Neural progenitor cell (in vitro differentiated cells): ENCODE data around the gene GUCY2D.

Source experiments
- EZH2phosphoT487 ChIP-seq: fragments of 200-600 bp; sonication (generic); IDR thresholded peaks from 2 replicates; pipeline ENCODE4 v1.6.1; 2017; ENCODE audit warnings: antibody characterized with exemption
- TF ChIP-seq, protein P1 (sequence below): fragments of 200-600 bp; sonication (generic); IDR thresholded peaks from 2 replicates; pipeline ENCODE4 v1.5.1; 2017; ENCODE audit warnings: antibody characterized with exemption, mild to moderate bottlenecking

- TF ChIP-seq, protein P1, sequence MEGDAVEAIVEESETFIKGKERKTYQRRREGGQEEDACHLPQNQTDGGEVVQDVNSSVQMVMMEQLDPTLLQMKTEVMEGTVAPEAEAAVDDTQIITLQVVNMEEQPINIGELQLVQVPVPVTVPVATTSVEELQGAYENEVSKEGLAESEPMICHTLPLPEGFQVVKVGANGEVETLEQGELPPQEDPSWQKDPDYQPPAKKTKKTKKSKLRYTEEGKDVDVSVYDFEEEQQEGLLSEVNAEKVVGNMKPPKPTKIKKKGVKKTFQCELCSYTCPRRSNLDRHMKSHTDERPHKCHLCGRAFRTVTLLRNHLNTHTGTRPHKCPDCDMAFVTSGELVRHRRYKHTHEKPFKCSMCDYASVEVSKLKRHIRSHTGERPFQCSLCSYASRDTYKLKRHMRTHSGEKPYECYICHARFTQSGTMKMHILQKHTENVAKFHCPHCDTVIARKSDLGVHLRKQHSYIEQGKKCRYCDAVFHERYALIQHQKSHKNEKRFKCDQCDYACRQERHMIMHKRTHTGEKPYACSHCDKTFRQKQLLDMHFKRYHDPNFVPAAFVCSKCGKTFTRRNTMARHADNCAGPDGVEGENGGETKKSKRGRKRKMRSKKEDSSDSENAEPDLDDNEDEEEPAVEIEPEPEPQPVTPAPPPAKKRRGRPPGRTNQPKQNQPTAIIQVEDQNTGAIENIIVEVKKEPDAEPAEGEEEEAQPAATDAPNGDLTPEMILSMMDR = no peak
- no peak for TF ChIP-seq EZH2phosphoT487
Measured at GRCh38 chr17:8032442-8032841, 30.0 kb downstream of the GUCY2D start.
